OCI-LY3 (cell line): ENCODE results near the gene MAST2.
A peak's percentile ranks its signal among the peaks of the same experiment; 100 is the strongest.
"Not testable (repeated sequence)": the region's sequence is repeated elsewhere in the genome, so short reads cannot be mapped to it uniquely, and the experiment has no call there.

Experiments
- H2AFZ ChIP-seq: fragments of 200-600, 300-600 bp; shearing (Covaris generic); 2 replicates; pipeline ENCODE4 v1.6.0; 2014; ENCODE audit warnings: antibody characterized with exemption, low read depth, low read length
- H3K27ac ChIP-seq: fragments of 200-600, 300-600 bp; sonication (generic); 2 replicates; pipeline ENCODE4 v1.5.1; 2014; ENCODE audit warnings: mild to moderate bottlenecking, low read length, moderate library complexity, mixed read lengths
- H3K27me3 ChIP-seq: fragments of 200-600, 300-600 bp; sonication (generic); 2 replicates; pipeline ENCODE4 v1.6.1; 2014; ENCODE audit warnings: low read depth, low read length, mixed read lengths
- H3K36me3 ChIP-seq: fragments of 200-600, 300-600 bp; sonication (generic); replicated peaks from 2 replicates; pipeline ENCODE3; 2014; ENCODE audit warnings: low read depth, low read length, mixed read lengths
- H3K4me1 ChIP-seq: fragments of 300-600, 200-600 bp; sonication (generic); 2 replicates; pipeline ENCODE4 v1.6.1; 2014; ENCODE audit warnings: low read length, mixed read lengths
- H3K4me2 ChIP-seq: fragments of 200-600, 300-600 bp; sonication (generic); 2 replicates; pipeline ENCODE4 v1.6.1; 2014; ENCODE audit warnings: low read length, mixed read lengths
- H3K4me3 ChIP-seq: fragments of 300-600, 200-600 bp; sonication (generic); 2 replicates; pipeline ENCODE4 v1.5.1; 2014; ENCODE audit warnings: antibody characterized with exemption, mild to moderate bottlenecking, low read length, moderate library complexity
- H3K79me2 ChIP-seq: fragments of 300-600, 200-600 bp; shearing (Covaris generic); 2 replicates; pipeline ENCODE4 v1.6.1; 2014; ENCODE audit warnings: mild to moderate bottlenecking, low read length, mixed read lengths
- H3K9ac ChIP-seq: fragments of 300-600, 200-600 bp; shearing (Covaris generic); 2 replicates; pipeline ENCODE4 v1.6.0; 2014; ENCODE audit warnings: mild to moderate bottlenecking, low read length, moderate library complexity
- H3K9me3 ChIP-seq: fragments of 200-600, 300-600 bp; shearing (Covaris generic); 2 replicates; pipeline ENCODE4 v1.6.1; 2014; ENCODE audit warnings: low read length, mixed read lengths; ENCODE audit not compliant: insufficient read depth
- H4K20me1 ChIP-seq: fragments of 200-600, 300-600 bp; sonication (generic); 2 replicates; pipeline ENCODE4 v1.6.1; 2016; ENCODE audit warnings: low read length, mixed read lengths; ENCODE audit not compliant: insufficient read depth
- CTCF ChIP-seq: fragments of 200-600, 300-600 bp; sonication (generic); IDR thresholded peaks from 2 replicates; pipeline ENCODE4 v1.5.1; 2014; ENCODE audit warnings: antibody characterized with exemption, low read length, low read depth
- EZH2phosphoT487 ChIP-seq: fragments of 200-600 bp; shearing (Covaris generic); IDR thresholded peaks from 2 replicates; pipeline ENCODE4 v1.6.1; 2018; ENCODE audit warnings: antibody characterized with exemption, mixed run types, low read depth

The MAST2 gene

DNA sequence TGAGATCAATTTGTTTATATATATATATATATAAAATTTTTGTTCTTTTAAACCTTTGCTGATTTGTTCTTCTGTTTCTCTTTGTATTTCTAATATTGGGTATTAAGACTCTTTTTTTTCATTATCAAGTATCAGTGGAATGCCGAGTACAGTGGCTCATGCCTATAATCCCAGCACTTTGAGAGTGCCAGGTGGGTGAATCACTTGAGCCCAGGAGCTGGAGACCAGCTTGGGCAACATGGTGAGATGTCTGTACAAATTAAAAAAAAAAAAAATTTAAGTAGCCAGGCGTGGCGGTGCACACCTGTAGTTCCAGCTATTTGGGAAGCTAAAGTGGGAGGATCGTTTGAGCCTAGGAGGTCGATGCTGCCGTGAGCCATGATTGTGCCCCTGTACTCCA, 67.1 kb downstream of the MAST2 start:
- Histone ChIP-seq H4K20me1 (no peaks in the 10 kb centered on the region), H2AFZ (no peak overlapping the region), H3K4me1 (no peaks in the 10 kb centered on the region), H3K27me3 (no peaks in the 10 kb centered on the region), H3K9ac (no peak overlapping the region), H3K27ac (no peak overlapping the region), H3K4me3 (no peak overlapping the region), H3K36me3 (no peaks in the 10 kb centered on the region), H3K4me2 (no peak overlapping the region), H3K9me3 (no peaks in the 10 kb centered on the region), H3K79me2 (no peaks in the 10 kb centered on the region)
- no peak for TF ChIP-seq EZH2phosphoT487

GRCh38 chr1:45872173-45872801, 68.9 kb downstream of the MAST2 start:
- H3K4me1 ChIP-seq, H3K4me2 ChIP-seq, H3K9me3 ChIP-seq, H3K4me3 ChIP-seq, H3K27ac ChIP-seq, H3K9ac ChIP-seq, H4K20me1 ChIP-seq, H3K79me2 ChIP-seq, H3K27me3 ChIP-seq, H2AFZ ChIP-seq, H3K36me3 ChIP-seq: not testable (repeated sequence)

DNA sequence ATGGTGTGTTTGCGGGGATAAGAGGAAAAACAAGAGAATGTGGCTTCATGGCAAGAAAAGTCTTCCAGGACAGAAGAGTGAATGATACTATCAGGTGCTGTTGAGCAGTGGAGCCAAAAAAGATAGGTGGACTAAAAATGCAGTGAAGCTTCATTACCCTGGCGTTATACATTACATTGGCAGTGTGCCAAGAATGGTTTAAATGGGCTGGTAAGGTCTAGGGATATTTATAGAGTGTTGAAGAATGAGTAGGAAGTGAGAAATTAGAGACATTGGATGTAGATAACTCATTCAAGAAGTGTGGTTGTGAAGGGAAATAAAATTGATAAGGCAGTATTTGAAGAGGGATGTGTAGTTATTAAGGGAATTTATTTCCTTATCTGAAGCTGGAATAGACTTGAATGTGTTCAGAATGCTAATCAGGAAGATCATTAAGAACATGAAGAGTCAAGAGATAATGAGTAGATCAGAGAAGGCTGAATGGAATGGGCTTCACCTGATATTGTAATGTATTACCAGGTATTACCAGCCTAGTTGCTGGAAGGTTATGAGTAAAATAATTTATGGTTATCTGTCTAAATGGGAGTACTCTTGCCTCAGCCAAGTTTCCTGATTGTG, 72.7 kb downstream of the MAST2 start:
- Histone ChIP-seq H2AFZ (no peak overlapping the region), H3K4me2 (no peak overlapping the region), H3K4me3 (no peak overlapping the region), H3K9me3 (no peaks in the 10 kb centered on the region), H3K27me3 (no peaks in the 10 kb centered on the region), H3K79me2 (no peaks in the 10 kb centered on the region), H4K20me1 (peaks cover 3% of the 10 kb centered on the region; the same call in 1 of the 2 replicates), H3K27ac (no peak overlapping the region), H3K36me3 (no peaks in the 10 kb centered on the region), H3K9ac (no peak overlapping the region), H3K4me1 (peaks cover 17% of the 10 kb centered on the region)
- no peak for TF ChIP-seq CTCF
- no peak for TF ChIP-seq EZH2phosphoT487

DNA sequence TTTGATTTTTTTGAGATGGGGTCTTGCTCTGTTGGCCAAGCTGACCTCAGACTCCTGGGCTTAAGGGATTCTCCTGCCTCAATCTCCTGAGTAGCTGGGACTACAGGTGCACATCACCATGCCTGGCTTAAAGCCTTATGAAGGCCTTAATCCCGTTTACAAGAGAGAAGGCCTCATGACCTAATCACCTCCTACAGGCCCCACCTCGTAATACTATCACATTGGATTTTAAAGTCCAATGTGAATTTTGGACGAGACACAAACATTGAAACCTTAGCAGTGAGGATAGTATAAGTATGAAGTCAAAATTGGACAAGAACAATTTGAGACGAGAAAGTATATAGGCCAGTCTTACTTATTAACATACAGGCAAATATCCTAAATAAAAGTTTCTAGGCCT, 73.9 kb downstream of the MAST2 start:
- Histone ChIP-seq H3K4me1 (peaks cover 17% of the 10 kb centered on the region), H3K9ac (no peak overlapping the region), H3K4me3 (no peak overlapping the region), H3K4me2 (no peak overlapping the region), H3K27me3 (no peaks in the 10 kb centered on the region), H2AFZ (no peak overlapping the region), H4K20me1 (peaks cover 4% of the 10 kb centered on the region; the same call in 1 of the 2 replicates), H3K9me3 (no peaks in the 10 kb centered on the region), H3K27ac (no peak overlapping the region), H3K79me2 (no peaks in the 10 kb centered on the region), H3K36me3 (no peaks in the 10 kb centered on the region)
- TF ChIP-seq CTCF (no peak), EZH2phosphoT487 (no peak)

DNA sequence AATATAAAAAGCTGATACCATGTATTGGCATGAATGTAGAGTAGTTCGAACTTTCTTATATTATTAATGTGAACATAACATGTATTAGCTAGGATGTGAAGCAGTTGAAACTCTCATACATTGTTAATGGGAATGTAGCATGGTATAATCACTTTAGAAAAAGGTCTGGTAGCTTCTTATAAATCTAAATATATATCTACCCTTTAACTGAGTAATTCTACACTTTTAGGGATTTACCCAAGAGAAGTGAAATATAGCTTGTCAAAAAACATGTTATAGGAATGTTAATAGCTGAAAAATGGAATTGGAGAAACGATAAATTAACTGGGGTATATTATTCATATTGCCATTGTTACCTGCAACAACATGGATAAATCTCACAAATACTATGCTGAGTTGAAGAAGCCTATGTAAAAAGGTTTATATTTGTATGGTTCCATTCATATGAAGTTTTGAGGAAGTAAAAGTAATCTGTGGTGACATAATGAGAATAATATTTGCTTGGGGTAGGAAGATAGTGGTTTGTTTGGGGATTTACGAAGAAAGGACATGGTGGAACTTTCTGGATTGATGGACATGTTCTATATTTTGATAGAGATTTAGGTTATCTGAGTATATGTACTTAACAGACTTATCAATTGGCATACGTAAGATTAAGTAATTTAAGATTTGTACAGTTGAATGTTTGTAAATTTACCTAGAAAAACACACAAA, 76.6 kb downstream of the MAST2 start:
- Histone ChIP-seq H3K27ac (no peak overlapping the region), H3K36me3 (no peaks in the 10 kb centered on the region), H3K9me3 (no peaks in the 10 kb centered on the region), H3K4me2 (peak overlapping the region; percentile 29), H2AFZ (no peak overlapping the region), H3K4me3 (no peak overlapping the region), H3K27me3 (no peaks in the 10 kb centered on the region), H3K79me2 (no peaks in the 10 kb centered on the region), H3K9ac (no peak overlapping the region), H4K20me1 (peaks cover 8% of the 10 kb centered on the region; the same call in 1 of the 2 replicates), H3K4me1 (peaks cover 17% of the 10 kb centered on the region)
- TF ChIP-seq EZH2phosphoT487 (no peak), CTCF (no peak)
